Fibroblast of peridontal ligament (primary cell): ENCODE results near the gene ASF1A.

Source experiments
- DNase-seq: peaks from one replicate; pipeline ENCODE4 v3.0.0-alpha.2; 2010; ENCODE audit errors: extremely low read depth

Gene ASF1A

DNA sequence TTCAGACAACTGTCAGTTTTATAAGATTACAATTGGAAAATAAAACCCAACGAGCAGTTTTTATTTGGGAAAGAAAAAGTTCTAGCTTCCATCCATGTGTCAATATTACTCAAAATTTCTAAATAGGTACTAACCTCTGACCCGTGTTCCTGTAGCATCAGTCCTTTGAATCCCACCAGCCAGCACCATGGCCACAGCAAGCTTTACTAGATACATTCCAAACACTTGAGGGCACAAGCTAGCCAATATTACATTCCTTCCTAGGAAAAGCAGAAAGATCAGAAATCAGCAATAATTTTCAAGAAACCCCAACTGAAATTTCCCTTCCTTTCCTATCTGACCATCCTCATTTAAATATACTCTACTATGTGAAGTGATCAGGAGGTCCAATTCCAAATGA is 19.2 kb downstream of the ASF1A start:
- DNase-seq: no peak

- no peak for DNase-seq
Observed at GRCh38 chr6:118914598-118914997, 20.6 kb downstream of the ASF1A start.

DNA sequence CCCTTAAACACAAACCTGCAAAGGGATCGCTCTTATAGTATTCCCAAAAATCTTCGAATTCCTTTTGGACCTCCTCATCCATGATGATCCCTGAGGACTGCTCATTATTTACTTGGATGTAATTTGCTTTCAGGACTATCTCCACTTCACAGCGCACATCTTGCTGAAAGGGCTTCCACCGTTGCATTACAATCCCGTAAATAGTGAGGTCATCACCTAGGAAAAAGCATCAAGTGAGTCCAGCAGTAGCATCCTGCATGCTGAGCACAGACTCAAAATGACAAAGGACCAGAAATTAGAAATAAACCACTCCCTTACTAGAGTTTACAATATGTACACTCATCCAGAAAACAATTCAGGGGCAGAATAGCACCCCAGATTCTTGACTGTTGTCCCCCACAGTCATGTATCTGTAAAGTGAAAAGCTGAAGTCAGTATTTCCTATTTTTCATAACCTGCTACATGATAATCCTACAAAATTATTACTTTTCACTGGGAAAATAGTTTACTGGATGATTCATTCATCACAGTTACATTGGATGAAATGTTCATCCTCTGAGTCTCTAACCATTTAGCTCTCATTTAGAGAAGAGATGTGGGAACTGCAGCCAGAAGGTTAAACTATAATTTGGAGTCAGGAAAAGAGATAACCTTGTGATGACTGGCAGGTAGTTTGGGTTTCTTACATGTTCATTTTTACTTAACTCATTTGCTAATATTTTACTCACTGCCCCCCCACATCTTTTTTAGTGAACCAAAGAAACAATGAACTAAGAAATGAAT is 23.8 kb downstream of the ASF1A start:
- DNase-seq: no peak

DNA sequence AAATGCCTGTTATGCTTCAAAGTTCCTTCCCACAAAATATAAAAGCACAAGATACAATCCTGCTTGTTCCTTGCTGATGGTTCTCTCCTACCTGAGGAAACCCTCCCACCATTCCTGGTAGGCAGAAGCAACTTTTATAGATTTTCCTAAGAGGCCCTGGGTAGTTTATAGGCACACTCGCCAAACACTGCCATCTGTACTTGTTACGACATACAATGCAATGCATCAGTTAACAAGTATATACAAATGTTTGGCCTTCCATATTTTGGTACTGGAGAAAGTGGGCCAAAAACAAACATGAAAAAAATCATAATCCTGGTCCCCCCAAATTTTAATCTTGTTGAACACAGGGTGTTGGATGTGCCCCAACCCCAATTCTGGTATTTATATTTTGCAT is 24.4 kb downstream of the ASF1A start:
- peak; percentile 68 for DNase-seq

DNA sequence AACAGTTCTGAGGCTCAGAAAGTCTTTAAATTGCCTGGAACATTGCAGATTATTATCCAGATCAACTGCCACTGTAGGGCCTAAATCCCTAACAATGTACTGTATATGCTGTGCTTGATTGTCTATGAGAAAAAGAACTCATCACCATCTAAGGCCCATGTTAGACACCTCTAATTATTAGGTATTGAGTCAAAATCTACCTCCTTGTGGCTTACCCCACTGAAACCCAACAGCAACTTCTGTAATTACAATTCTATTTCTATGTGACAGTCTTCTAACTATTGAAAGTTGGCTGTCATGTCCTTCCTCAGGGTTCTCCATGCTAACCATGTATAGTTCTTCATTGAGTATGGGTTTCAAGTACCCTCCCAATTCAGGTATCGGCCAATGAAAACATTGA is 27.1 kb downstream of the ASF1A start:
- DNase-seq: no peak

- no peak for DNase-seq
Observed at GRCh38 chr6:118923035-118923434, 29.1 kb downstream of the ASF1A start.

DNA sequence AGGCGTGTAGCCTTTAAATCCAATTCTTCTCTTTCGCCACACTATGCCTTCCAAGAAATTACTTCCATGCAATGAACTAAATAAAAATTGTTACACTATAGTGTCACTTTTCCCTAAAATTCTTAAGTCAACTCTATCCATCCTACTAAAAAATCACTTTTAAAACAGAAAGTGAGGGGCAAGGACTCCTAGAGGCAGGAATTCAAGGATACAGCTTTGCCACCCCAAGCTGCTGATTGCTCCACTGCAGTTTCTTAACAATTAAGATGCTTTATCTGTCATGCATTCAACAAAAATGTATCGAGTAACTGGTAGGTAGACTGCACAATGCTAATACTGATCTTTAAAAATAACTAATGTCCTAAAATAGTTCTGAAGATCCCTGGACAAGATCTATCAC is 36.7 kb downstream of the ASF1A start:
- DNase-seq: no peak

GRCh38 chr6:118931436-118931835 is 37.5 kb downstream of the ASF1A start:
- no peak for DNase-seq

- DNase-seq: peak; percentile 16
Observed at GRCh38 chr6:118932421-118932820, 38.5 kb downstream of the ASF1A start.

DNA sequence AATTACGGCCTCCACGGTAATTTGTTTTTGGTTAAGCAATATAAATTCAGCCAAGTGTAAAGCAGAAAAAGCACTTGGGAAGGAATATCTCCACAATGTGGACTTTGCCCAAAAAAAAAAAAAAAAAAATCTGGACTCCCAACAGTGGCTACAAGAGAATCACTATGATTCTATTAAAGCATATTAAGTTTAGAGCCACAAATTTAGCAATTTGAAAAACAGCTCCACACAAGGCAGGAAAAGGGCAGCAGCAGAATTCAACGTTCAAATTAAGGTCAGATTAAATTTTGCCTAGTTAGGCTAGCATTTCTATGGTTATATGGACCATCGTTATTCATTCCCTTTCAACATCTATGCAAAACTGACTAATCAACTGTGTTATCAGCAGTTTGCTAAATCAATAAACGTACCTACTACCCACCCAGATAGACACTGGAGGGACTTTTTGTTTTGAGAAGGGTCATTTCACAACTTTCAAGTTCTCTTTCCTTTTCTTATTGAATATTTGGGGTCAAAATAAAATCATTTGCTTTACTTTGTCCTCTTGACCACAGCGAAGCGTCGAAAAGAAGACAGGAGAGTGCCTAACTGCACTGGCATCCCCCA is 40.0 kb downstream of the ASF1A start:
- DNase-seq: no peak

DNA sequence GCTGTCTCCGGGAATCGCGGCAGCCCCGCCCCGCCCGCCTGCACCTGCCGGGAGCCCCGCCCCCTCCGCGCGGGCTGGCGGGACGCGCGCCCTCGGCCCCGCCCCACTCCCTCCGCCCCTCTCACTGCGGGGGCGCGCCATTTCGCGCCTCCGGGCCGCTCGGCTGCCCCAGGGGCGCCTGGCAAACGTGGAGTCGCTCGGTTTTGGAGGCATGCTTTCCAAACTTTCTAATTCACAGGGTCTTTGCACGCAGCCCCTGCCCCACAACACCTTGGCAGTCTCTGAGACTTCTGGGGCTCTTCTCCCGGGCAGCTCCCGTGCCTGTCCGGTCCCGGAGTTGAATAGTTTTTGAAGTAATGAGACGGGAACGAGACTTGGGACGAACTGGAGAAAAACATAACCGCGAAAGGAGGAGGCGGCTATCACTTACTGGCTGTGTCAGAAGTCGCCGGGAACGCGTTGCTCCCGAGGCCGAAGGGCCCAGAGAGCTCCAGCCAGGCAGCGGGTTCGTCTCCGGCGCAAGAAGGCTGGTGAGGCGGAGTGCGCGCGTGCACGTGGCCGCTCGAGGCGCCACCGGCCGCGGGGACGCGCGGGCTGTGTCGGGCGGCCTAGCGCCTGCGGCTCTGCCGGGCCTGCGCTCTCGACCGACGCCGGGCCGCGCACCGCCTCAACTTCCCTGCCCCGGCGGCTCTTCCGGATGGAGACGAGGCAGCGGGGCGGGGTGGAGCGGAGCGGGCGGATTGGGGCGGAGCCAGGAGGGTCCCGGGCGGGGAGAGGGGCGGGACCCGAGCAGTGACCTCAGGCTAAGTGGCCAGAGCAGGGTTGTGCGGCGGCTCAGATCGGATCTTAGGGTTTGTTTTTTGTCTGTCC is 40.7 kb downstream of the ASF1A start, which contains the start of gene MCM9:
TSS of gene MCM9 (minus strand) at position 699 of the 870 bp plus-strand sequence. CDS start 3,436 bp downstream, outside the sequence.
- DNase-seq: peak; percentile 71

DNA sequence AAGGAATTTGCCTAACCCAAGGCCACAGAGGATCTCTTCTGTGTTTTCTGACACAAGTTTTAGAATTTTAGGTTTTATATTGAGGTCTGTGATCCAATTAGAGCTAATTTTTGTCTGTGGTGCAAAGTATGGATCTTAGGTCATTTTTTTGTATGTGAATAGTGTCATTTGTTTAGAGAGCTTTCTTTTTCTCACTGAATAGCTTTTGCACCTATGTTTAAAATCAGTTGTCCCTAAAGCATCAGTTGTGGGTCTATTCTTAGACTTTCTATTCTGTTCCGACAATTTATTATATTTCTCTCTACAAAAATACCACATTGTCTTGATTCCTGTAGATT is 41.3 kb downstream of the ASF1A start:
- no peak for DNase-seq

- no peak for DNase-seq
Observed at GRCh38 chr6:118935978-118936703, 42.2 kb downstream of the ASF1A start.

- no peak for DNase-seq
Observed at GRCh38 chr6:118939683-118940082, 45.7 kb downstream of the ASF1A start.

DNA sequence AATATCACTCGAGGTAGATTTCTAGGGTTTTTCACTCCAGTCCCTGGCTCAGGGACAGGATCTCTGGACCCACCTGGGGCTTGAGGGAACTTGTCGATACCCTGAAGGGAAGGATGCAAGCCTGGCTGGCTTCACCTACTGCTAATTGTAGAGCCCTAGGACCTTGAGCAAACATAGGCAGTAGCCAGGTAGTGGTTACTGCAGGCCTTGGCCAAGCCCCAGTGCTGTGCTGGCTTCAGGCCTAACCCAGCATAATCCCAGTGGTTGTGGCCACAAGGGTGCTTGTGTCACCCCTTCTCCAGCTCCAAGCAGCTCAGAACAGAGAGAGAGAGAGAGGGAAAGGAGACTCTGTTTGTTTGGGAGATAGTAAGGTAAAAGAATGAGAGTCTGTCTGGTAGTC is 46.8 kb downstream of the ASF1A start:
- DNase-seq: no peak

GRCh38 chr6:118945217-118945616 is 51.3 kb downstream of the ASF1A start:
- DNase-seq: no peak

DNA sequence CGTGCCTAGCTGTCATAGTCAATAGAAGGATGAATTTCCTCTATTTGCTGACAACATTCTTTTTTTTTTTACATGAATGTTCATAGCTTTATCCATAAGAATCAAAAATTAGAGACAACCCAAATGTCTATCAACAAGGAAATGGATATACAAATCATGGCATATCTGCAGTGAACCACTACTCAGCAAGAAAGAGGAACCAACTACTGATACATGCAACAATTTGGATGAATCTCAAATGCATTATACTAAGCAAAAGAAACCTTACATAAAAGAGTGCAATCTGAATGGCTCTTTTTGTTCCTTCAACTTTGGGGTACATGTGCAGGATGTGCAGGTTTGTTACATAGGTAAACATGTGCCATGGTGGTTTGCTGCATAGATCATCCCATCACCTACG is 58.7 kb downstream of the ASF1A start:
- no peak for DNase-seq

DNA sequence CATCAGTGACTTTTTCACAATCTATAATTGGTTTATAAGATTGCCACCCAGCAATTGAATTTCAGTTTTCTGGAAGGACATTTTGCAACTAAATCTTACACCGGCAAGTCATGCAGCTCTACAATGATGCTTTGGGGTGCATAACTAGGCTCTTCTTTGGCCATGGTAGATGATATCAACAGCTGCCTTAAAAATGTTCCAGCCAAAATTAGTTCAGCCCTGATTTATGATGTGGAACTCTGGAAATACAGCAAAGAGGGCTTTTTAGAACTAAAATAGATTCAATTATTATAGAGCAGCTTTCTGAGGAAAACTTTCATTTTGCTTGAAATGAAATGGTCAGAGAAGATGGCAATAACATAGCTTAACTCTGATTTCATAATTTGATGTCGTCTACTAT is 59.4 kb downstream of the ASF1A start:
- DNase-seq: no peak
